HepG2 (cell line): Measurements from ENCODE around the gene MGAT1. TPM values are rescaled to one million over a fixed set of nuclear protein-coding genes. Genes with fewer than 3 reads are reported as not detected.

Experiments
- ATAC-seq: fragments of 200-7000 bp; cut with Tn5 transposase; 3 replicates; pipeline ENCODE4 v1.9.1; 2020; ENCODE audit warnings: mild to moderate bottlenecking, moderate library complexity
- BruUV-seq: library from RNA; stranded (reverse); fragments of 400-500 nt; replicated peaks from 2 replicates; lab custom pipeline; 2021; lab: Mats Ljungman, UMichigan
- CTCF ChIA-PET: fragments of 300-600 bp; formaldehyde crosslinking; extraction: SDS; loops from one replicate; lab custom pipeline; 2021; ENCODE audit warnings: low total read pairs, inconsistent platforms, low intra/inter-chr PET ratio; lab: Yijun Ruan, JAX
- POLR2A ChIA-PET: fragments of 350-600 bp; sonication (Branson Sonifier 250); formaldehyde crosslinking; loops from one replicate; lab custom pipeline; 2020; ENCODE audit warnings: antibody characterized with exemption, inconsistent platforms; lab: Yijun Ruan, JAX
- DNase-seq: peaks from one replicate; pipeline ENCODE4 v3.0.0-alpha.2; 2015; ENCODE audit warnings: low spot score
- FAIRE-seq: peaks from 3 replicates; lab custom pipeline; 2011; peaks lifted over from hg19 to GRCh38; lab: Jason Lieb, UNC
- H2AFZ ChIP-seq: one replicate; pipeline ENCODE4 v1.6.1; 2011; ENCODE audit warnings: low read length, inconsistent platforms
- H3K27ac ChIP-seq: fragments of 300-600 bp; 3 replicates; pipeline ENCODE4 v1.8.0; 2011; ENCODE audit warnings: mixed run types, mild to moderate bottlenecking, mixed read lengths, low read length, inconsistent platforms; ENCODE audit not compliant: insufficient read depth; ENCODE audit errors: extremely low read length
- H3K27me3 ChIP-seq, 2 experiments: fragments of 200-600 bp in 1 of 2; 2 replicates in 1 of 2; 3 replicates in 1 of 2; pipeline versions ENCODE4 v1.6.0 to v1.8.0; 2011; ENCODE audit warnings: low read length in 2 of 2, mild to moderate bottlenecking in 2 of 2, moderate library complexity in 2 of 2, inconsistent platforms in 1 of 2; ENCODE audit not compliant: insufficient read depth in 2 of 2, control insufficient read depth in 1 of 2
- H3K36me3 ChIP-seq, 2 experiments: fragments of 200-600 bp in 1 of 2; replicated peaks in 1 of 2; 2 replicates in 1 of 2; 3 replicates in 1 of 2; pipeline versions ENCODE4 v1.5.1 to v1.8.0; 2011; ENCODE audit warnings: low read length in 2 of 2, inconsistent platforms in 1 of 2; ENCODE audit not compliant: insufficient read depth in 2 of 2, control insufficient read depth in 1 of 2
- H3K4me1 ChIP-seq: 2 replicates; pipeline ENCODE4 v1.5.1; 2012; ENCODE audit warnings: low read length, inconsistent platforms; ENCODE audit not compliant: insufficient read depth
- H3K4me2 ChIP-seq: 2 replicates; pipeline ENCODE4 v1.6.0; 2011; ENCODE audit warnings: low read depth, low read length, inconsistent platforms
- H3K4me3 ChIP-seq, 3 experiments: fragments of 200-600 bp in 1 of 3; sonication (generic), shearing (Covaris generic) in 1 of 3; replicated peaks in 1 of 3; 2 replicates each; pipeline ENCODE4 v1.5.1; 2011 to 2016; ENCODE audit warnings: low read length in 3 of 3, inconsistent platforms in 2 of 3, low read depth in 2 of 3, mild to moderate bottlenecking in 2 of 3, control low read depth in 1 of 3, mixed read lengths in 1 of 3; ENCODE audit not compliant: insufficient read depth in 1 of 3
- H3K79me2 ChIP-seq: one replicate; pipeline ENCODE4 v1.6.1; 2011; ENCODE audit warnings: low read length, inconsistent platforms; ENCODE audit not compliant: insufficient read depth
- H3K9ac ChIP-seq: 2 replicates; pipeline ENCODE4 v1.6.0; 2011; ENCODE audit warnings: mild to moderate bottlenecking, low read depth, low read length, inconsistent platforms; ENCODE audit not compliant: insufficient read depth
- H3K9me3 ChIP-seq: 2 replicates; pipeline ENCODE4 v1.5.1; 2012; ENCODE audit warnings: mild to moderate bottlenecking, low read length
- H4K20me1 ChIP-seq: 2 replicates; pipeline ENCODE4 v1.6.0; 2011; ENCODE audit warnings: inconsistent platforms, mild to moderate bottlenecking, low read length, moderate library complexity; ENCODE audit not compliant: insufficient read depth
- MXD4 ChIP-seq: IDR thresholded peaks from 2 replicates; pipeline ENCODE4 v1.6.1; 2016; ENCODE audit warnings: mild to moderate bottlenecking, missing biosample characterization, missing genetic modification reagents
- WGBS: methylation state at CpG from one replicate; pipeline ENCODE4 v1.1.6; 2017; ENCODE audit warnings: low lambda C conversion rate; 5-methylcytosine and 5-hydroxymethylcytosine counted together
- in situ Hi-C: cut with HindIII; loops from 2 replicates; pipeline ENCODE4 v1.10.0; 2017; ENCODE audit warnings: low pct_unique_long_range_greater_than_20kb; ENCODE audit not compliant: extremely low pct_ligation_motif_present
- intact Hi-C: fragments of 100-400 bp; cut with micrococcal nuclease; formaldehyde crosslinking; loops from one replicate; pipeline ENCODE4 v1.10.0; 2022; ENCODE audit not compliant: unreplicated experiment
- polyA plus RNA-seq, 8 experiments: library from polyadenylated mRNA; depleted of rRNA in 3 of 8; stranded (reverse) in 7 of 8; unstranded in 1 of 8; fragments of >200 nt; fragmentation: Illumina TruSeq in 4 of 8; extraction: Trizol in 4 of 8; gene quantifications; 2 replicates each; pipeline versions ENCODE4 v1.2.1 to v1.2.3, GENCODE V29; 2011 to 2016; ENCODE audit warnings: low read depth in 4 of 8, missing spikeins in 1 of 8, mixed read lengths in 1 of 8; ENCODE audit not compliant: insufficient read depth in 1 of 8
- total RNA-seq, 5 experiments: library from RNA; depleted of rRNA; stranded (reverse); fragments of >200 nt; fragmentation: Illumina TruSeq; extraction: Trizol; gene quantifications; 2 replicates each; pipeline ENCODE4 v1.2.3, GENCODE V29; 2016; ENCODE audit warnings: low read depth in 1 of 5
- TF ChIP-seq, protein P1 (sequence below): sonication (generic); formaldehyde crosslinking; IDR thresholded peaks from 2 replicates; pipeline ENCODE4 v1.5.1; 2020; ENCODE audit warnings: missing genetic modification reagents, mild to moderate bottlenecking, borderline replicate concordance
- TF ChIP-seq, protein P2 (sequence below): sonication (generic); formaldehyde crosslinking; IDR thresholded peaks from 2 replicates; pipeline ENCODE4 v1.5.0; 2020; ENCODE audit warnings: missing genetic modification reagents
- TF ChIP-seq, protein P3 (sequence below): sonication (generic); formaldehyde crosslinking; IDR thresholded peaks from 2 replicates; pipeline ENCODE4 v1.5.0; 2020; ENCODE audit warnings: mild to moderate bottlenecking, missing genetic modification reagents

The MGAT1 gene
- total and polyA plus RNA-seq, 2 of the 13 experiments (the other 11 are each of a cell fraction or from before 2014, with no cell fraction given), result 50.1 to 55.3 TPM

DNA sequence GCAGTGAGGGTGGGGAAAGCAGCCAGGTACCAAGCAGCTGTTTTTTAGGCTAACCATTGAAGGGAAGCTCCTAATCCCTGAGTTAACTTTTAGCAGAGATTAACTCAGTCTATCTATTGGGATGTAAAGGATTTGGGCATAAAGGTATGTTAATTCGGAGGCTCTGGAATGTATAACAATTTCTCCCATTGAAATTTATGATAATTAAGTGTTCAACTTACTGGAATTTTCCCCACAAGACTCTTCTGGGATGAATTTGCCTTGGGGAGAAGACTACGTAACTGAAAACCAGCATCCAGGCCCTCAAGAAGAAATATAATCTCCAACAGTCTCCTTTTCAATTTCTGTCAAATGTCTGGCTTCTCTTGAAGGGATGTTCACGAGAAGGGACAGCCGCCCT, 34.9 kb upstream of the MGAT1 start:
- in situ Hi-C loops (no loop called here), intact Hi-C loops (no loop called here)
- no TSS peak for BruUV-seq
- no peak for DNase-seq
- Histone ChIP-seq H3K4me1 (peaks cover 12% of the 10 kb centered on the region), H3K9ac (no peak overlapping the region), H3K79me2 (no peaks in the 10 kb centered on the region), H3K4me2 (peak overlapping the region; percentile 38; the same call in 1 of the 2 replicates), H3K27ac (no peak overlapping the region), H4K20me1 (no peaks in the 10 kb centered on the region), H3K36me3 (no peaks in the 10 kb centered on the region), H3K9me3 (no peaks in the 10 kb centered on the region), H3K27me3 (no peaks in the 10 kb centered on the region), H3K4me3 (no peak overlapping the region; a peak in 1 of 6 replicates), H2AFZ (no peak overlapping the region)
- ATAC-seq, result no peak
- ChIA-PET CTCF (no interaction called here), POLR2A (interaction anchor here (0.9 kb wide), 1 partner anchor 29 kb away, joined by 4 read pairs; no protein-coding TSS in a partner anchor)
- no peak for TF ChIP-seq MXD4 (CRISPR knock-in tag)
- TF ChIP-seq, protein P1, sequence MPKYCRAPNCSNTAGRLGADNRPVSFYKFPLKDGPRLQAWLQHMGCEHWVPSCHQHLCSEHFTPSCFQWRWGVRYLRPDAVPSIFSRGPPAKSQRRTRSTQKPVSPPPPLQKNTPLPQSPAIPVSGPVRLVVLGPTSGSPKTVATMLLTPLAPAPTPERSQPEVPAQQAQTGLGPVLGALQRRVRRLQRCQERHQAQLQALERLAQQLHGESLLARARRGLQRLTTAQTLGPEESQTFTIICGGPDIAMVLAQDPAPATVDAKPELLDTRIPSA (CRISPR knock-in tag), result no peak
- TF ChIP-seq, protein P2, sequence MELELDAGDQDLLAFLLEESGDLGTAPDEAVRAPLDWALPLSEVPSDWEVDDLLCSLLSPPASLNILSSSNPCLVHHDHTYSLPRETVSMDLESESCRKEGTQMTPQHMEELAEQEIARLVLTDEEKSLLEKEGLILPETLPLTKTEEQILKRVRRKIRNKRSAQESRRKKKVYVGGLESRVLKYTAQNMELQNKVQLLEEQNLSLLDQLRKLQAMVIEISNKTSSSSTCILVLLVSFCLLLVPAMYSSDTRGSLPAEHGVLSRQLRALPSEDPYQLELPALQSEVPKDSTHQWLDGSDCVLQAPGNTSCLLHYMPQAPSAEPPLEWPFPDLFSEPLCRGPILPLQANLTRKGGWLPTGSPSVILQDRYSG (CRISPR knock-in tag), result no peak
- TF ChIP-seq, protein P3, sequence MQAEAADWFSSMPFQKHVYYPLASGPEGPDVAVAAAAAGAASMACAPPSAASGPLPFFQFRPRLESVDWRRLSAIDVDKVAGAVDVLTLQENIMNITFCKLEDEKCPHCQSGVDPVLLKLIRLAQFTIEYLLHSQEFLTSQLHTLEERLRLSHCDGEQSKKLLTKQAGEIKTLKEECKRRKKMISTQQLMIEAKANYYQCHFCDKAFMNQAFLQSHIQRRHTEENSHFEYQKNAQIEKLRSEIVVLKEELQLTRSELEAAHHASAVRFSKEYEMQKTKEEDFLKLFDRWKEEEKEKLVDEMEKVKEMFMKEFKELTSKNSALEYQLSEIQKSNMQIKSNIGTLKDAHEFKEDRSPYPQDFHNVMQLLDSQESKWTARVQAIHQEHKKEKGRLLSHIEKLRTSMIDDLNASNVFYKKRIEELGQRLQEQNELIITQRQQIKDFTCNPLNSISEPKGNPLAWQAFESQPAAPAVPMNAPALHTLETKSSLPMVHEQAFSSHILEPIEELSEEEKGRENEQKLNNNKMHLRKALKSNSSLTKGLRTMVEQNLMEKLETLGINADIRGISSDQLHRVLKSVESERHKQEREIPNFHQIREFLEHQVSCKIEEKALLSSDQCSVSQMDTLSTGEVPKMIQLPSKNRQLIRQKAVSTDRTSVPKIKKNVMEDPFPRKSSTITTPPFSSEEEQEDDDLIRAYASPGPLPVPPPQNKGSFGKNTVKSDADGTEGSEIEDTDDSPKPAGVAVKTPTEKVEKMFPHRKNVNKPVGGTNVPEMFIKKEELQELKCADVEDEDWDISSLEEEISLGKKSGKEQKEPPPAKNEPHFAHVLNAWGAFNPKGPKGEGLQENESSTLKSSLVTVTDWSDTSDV (CRISPR knock-in tag), result no peak
- WGBS, result 65% methylated on average over 4 of the region's 4 CpGs
- no peak for FAIRE-seq
